ENCODE data around the gene ANAPC2. TPM values are rescaled to one million over a fixed set of nuclear protein-coding genes. Genes with fewer than 3 reads are reported as not detected.
"Not testable (repeated sequence)": the region's sequence is repeated elsewhere in the genome, so short reads cannot be mapped to it uniquely, and the experiment has no call there.

ANAPC2 gene
- total RNA-seq, 2 donors from 2014 or later = 56.9 to 63.5 TPM

GRCh38 chr9:137138058-137138721 lies 50.2 kb downstream of the ANAPC2 start:
- ATAC-seq (replicated peaks in 1 of 2) (no peak), DNase-seq (no peak)
- Mint-ChIP-seq H3K27me3 (ENCODE audit: low read depth) (peaks cover 67% of the 10 kb centered on the region), H3K27ac (no peak overlapping the region), H3K9me3 (no peaks in the 10 kb centered on the region), H3K36me3 (ENCODE audit: insufficient read depth in 2 of 2) (no peaks in the 10 kb centered on the region), H3K4me1 (ENCODE audit: low read depth) (peaks cover 11% of the 10 kb centered on the region), H3K4me3 (no peak overlapping the region)

GRCh38 chr9:137136881-137137607 lies 51.3 kb downstream of the ANAPC2 start:
- DNase-seq (no peak), ATAC-seq (replicated peaks in 1 of 2) (no peak)
- H3K4me1 Mint-ChIP-seq (ENCODE audit: low read depth) = peaks cover 11% of the 10 kb centered on the region
- no peak overlapping the region for H3K27ac Mint-ChIP-seq
- H3K4me3 Mint-ChIP-seq = no peak overlapping the region
- no peaks in the 10 kb centered on the region for H3K9me3 Mint-ChIP-seq
- H3K36me3 Mint-ChIP-seq (ENCODE audit: insufficient read depth in 2 of 2) = no peaks in the 10 kb centered on the region
- peaks cover 60% of the 10 kb centered on the region for H3K27me3 Mint-ChIP-seq (ENCODE audit: low read depth)

- Mint-ChIP-seq H3K4me1 (ENCODE audit: low read depth) (peaks cover 11% of the 10 kb centered on the region), H3K36me3 (ENCODE audit: insufficient read depth in 2 of 2) (no peaks in the 10 kb centered on the region), H3K9me3 (no peaks in the 10 kb centered on the region), H3K27ac (no peak overlapping the region), H3K27me3 (ENCODE audit: low read depth) (peaks cover 54% of the 10 kb centered on the region), H3K4me3 (no peak overlapping the region)
- ATAC-seq (replicated peaks in 1 of 2) (no peak), DNase-seq (no peak)
Measured at GRCh38 chr9:137136261-137136880, 52.0 kb downstream of the ANAPC2 start.

GRCh38 chr9:137135154-137135553 lies 53.2 kb downstream of the ANAPC2 start:
- H3K27ac Mint-ChIP-seq; ATAC-seq (replicated peaks in 1 of 2); DNase-seq; H3K4me3 Mint-ChIP-seq; H3K9me3 Mint-ChIP-seq; H3K36me3 Mint-ChIP-seq (ENCODE audit: insufficient read depth in 2 of 2): not testable (repeated sequence)
- peaks cover 17% of the 10 kb centered on the region for H3K4me1 Mint-ChIP-seq (ENCODE audit: low read depth)
- H3K27me3 Mint-ChIP-seq (ENCODE audit: low read depth) = peaks cover 47% of the 10 kb centered on the region

GRCh38 chr9:137134191-137134590 lies 54.2 kb downstream of the ANAPC2 start:
- Mint-ChIP-seq H3K27ac (no peak overlapping the region), H3K9me3 (no peaks in the 10 kb centered on the region), H3K36me3 (ENCODE audit: insufficient read depth in 2 of 2) (no peaks in the 10 kb centered on the region), H3K4me1 (ENCODE audit: low read depth) (peaks cover 17% of the 10 kb centered on the region), H3K4me3 (no peak overlapping the region), H3K27me3 (ENCODE audit: low read depth) (peaks cover 38% of the 10 kb centered on the region)
- no peak for ATAC-seq (replicated peaks in 1 of 2)
- no peak for DNase-seq

GRCh38 chr9:137130176-137130755 lies 58.1 kb downstream of the ANAPC2 start:
- ATAC-seq (replicated peaks in 1 of 2) = peak; percentile 20 to 24

GRCh38 chr9:137129456-137130175 lies 58.7 kb downstream of the ANAPC2 start:
- ATAC-seq (replicated peaks in 1 of 2) (peak; percentile 97 to 98), DNase-seq (peak; percentile 93 to 94)
- H3K27ac Mint-ChIP-seq = no peak overlapping the region
- peak overlapping the region; percentile 92 to 97 for H3K4me3 Mint-ChIP-seq
- H3K36me3 Mint-ChIP-seq (ENCODE audit: insufficient read depth in 2 of 2) = peaks cover 0 to 2% of the 10 kb centered on the region in 2 donors
- H3K4me1 Mint-ChIP-seq (ENCODE audit: low read depth) = peaks cover 30% of the 10 kb centered on the region
- H3K27me3 Mint-ChIP-seq (ENCODE audit: low read depth) = peaks cover 2% of the 10 kb centered on the region
- no peaks in the 10 kb centered on the region for H3K9me3 Mint-ChIP-seq

More at GRCh38 chr9:137130176-137130755, 58.1 kb downstream of the ANAPC2 start:
- peak; percentile 18 to 23 for DNase-seq
- peaks cover 0 to 2% of the 10 kb centered on the region in 2 donors for H3K36me3 Mint-ChIP-seq (ENCODE audit: insufficient read depth in 2 of 2)
- H3K27ac Mint-ChIP-seq = peak overlapping the region; percentile 33
- H3K4me3 Mint-ChIP-seq = peak overlapping the region; percentile 88 to 91
- H3K4me1 Mint-ChIP-seq (ENCODE audit: low read depth) = peaks cover 30% of the 10 kb centered on the region
- peaks cover 7% of the 10 kb centered on the region for H3K27me3 Mint-ChIP-seq (ENCODE audit: low read depth)
- H3K9me3 Mint-ChIP-seq = no peaks in the 10 kb centered on the region

- Mint-ChIP-seq H3K4me3 (peak overlapping the region; percentile 92 to 97), H3K36me3 (ENCODE audit: insufficient read depth in 2 of 2) (peaks cover 0 to 2% of the 10 kb centered on the region in 2 donors), H3K4me1 (ENCODE audit: low read depth) (peaks cover 30% of the 10 kb centered on the region), H3K27ac (peak overlapping the region; percentile 72), H3K27me3 (ENCODE audit: low read depth) (no peaks in the 10 kb centered on the region), H3K9me3 (no peaks in the 10 kb centered on the region)
- ATAC-seq (replicated peaks in 1 of 2) (peak in 1 of 2 donors; percentile 1), DNase-seq (peak; percentile 24 to 27)
Measured at GRCh38 chr9:137128862-137129455, 59.4 kb downstream of the ANAPC2 start.

GRCh38 chr9:137128158-137128861 lies 60.0 kb downstream of the ANAPC2 start:
- peak overlapping the region; percentile 92 to 97 for H3K4me3 Mint-ChIP-seq
- peak overlapping the region; percentile 72 for H3K27ac Mint-ChIP-seq
- DNase-seq (peak; percentile 19 to 28), ATAC-seq (replicated peaks in 1 of 2) (no peak)
- no peaks in the 10 kb centered on the region for H3K9me3 Mint-ChIP-seq
- peaks cover 34% of the 10 kb centered on the region for H3K4me1 Mint-ChIP-seq (ENCODE audit: low read depth)
- peaks cover 0 to 2% of the 10 kb centered on the region in 2 donors for H3K36me3 Mint-ChIP-seq (ENCODE audit: insufficient read depth in 2 of 2)
- H3K27me3 Mint-ChIP-seq (ENCODE audit: low read depth) = no peaks in the 10 kb centered on the region

GRCh38 chr9:137127301-137128157 lies 60.8 kb downstream of the ANAPC2 start:
- no peaks in the 10 kb centered on the region for H3K27me3 Mint-ChIP-seq (ENCODE audit: low read depth)
- ATAC-seq (replicated peaks in 1 of 2) (no peak), DNase-seq (peak; percentile 35 to 43)
- peaks cover 0 to 2% of the 10 kb centered on the region in 2 donors for H3K36me3 Mint-ChIP-seq (ENCODE audit: insufficient read depth in 2 of 2)
- H3K9me3 Mint-ChIP-seq = no peaks in the 10 kb centered on the region
- peak overlapping the region; percentile 92 to 97 for H3K4me3 Mint-ChIP-seq
- peaks cover 36% of the 10 kb centered on the region for H3K4me1 Mint-ChIP-seq (ENCODE audit: low read depth)
- H3K27ac Mint-ChIP-seq = peak overlapping the region; percentile 88

- H3K4me1 Mint-ChIP-seq (ENCODE audit: low read depth) = peaks cover 44% of the 10 kb centered on the region
- peak overlapping the region; percentile 88 for H3K27ac Mint-ChIP-seq
- ATAC-seq (replicated peaks in 1 of 2) = no peak
- no peaks in the 10 kb centered on the region for H3K9me3 Mint-ChIP-seq
- H3K36me3 Mint-ChIP-seq (ENCODE audit: insufficient read depth in 2 of 2) = peaks cover 0 to 2% of the 10 kb centered on the region in 2 donors
- DNase-seq = no peak
- no peaks in the 10 kb centered on the region for H3K27me3 Mint-ChIP-seq (ENCODE audit: low read depth)
- H3K4me3 Mint-ChIP-seq = peak overlapping the region; percentile 92 to 97
Measured at GRCh38 chr9:137126786-137127185, 61.6 kb downstream of the ANAPC2 start.

All from activated T-cell treated with anti-CD3 and anti-CD28 coated beads, Interleukin-2, amount 50 U/mL, for 72 hours (primary cell).